ENCODE results near the gene FRMPD1.
"Not testable (repeated sequence)": the region's sequence is repeated elsewhere in the genome, so short reads cannot be mapped to it uniquely, and the experiment has no call there.

FRMPD1 gene

DNA sequence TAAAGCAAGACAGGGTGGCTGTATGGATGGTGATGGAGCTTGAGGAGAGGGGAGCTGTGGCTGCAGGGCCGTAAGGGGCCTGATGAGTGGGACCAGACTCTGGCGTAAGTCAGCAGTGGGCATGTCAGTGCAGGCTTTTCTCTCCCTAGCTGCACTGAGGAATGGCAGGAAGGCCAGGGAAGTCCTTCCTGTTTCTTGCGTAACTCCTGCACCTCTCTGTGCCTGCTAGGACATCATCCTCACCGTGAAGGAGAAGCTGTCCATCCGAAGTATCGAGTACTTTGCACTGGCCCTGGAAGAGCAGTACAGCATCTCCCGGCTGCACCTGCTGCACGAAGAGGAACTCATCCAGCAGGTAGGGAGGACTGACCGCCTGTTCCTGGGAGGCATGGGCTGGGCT lies 78.7 kb downstream of the FRMPD1 start:
- intact Hi-C loops (cut with DNase I): no loop called here
- DNase-seq: peak in 1 of 42 donors; percentile 19

DNA sequence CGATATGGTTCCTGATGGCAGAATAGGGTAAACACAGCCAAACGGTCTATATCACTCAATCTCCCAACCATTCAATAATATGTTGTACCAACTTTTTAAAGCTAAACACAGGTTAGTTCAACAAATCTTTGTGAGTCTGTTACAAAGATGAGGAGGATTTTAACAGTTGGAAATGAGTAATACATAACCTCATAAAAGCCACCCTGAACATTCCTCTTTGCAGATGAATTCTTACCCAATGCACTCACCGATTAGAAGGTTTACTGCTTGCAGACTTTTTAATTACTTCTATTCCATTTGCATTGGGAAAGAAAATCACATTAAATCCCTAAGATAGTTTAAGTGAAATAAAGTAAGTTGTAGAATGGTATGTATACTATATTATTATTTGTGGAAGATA lies 79.5 kb downstream of the FRMPD1 start:
- intact Hi-C loops (cut with DNase I): no loop called here
- no peak for DNase-seq

DNA sequence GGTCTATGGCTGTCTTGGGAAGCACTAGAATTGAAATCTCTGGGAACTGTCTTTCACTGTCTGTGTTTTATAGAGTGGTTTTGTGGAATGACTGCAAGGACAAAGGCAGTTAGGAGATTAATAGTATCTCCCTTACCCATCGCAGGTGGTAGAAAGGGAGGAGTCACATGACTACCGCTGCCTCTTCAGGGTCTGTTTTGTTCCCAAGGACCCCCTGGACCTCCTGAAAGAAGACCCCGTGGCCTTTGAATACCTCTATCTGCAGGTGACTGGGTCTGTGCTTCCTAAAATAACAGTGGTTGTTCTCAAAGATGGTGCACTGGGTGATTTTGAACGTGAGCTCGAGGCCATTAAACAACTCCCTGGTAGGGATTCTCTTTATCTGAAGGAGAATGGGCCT lies 80.1 kb downstream of the FRMPD1 start:
- intact Hi-C loops (cut with DNase I): no loop called here
- DNase-seq: no peak

- no peak for DNase-seq
- intact Hi-C loops (cut with DNase I): no loop called here
Observed at GRCh38 chr9:37732086-37732741, 81.5 kb downstream of the FRMPD1 start.

GRCh38 chr9:37732952-37733351 lies 82.2 kb downstream of the FRMPD1 start:
- DNase-seq: no peak
- intact Hi-C loops (cut with DNase I): no loop called here

DNA sequence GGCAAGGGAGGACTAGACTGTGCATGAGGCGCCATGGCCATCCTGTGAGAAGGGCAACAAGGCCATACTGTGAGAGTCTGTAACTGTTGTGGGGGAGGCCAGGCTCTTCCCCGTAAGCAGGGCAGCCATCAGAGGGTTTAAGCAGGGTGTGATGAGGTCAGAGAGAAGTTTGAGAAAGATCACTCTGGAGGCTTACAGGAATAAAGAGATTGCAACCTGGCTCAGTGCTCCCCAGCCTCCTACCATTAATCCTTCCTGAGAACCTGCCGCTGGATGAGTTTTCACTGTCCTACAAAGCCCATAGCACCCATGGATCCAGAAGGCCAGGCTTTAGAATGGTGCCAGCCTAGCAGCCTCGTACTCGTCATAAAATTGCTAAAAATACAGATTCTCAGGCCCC lies 88.5 kb downstream of the FRMPD1 start:
- DNase-seq: no peak
- intact Hi-C loops (cut with DNase I): no loop called here

DNA sequence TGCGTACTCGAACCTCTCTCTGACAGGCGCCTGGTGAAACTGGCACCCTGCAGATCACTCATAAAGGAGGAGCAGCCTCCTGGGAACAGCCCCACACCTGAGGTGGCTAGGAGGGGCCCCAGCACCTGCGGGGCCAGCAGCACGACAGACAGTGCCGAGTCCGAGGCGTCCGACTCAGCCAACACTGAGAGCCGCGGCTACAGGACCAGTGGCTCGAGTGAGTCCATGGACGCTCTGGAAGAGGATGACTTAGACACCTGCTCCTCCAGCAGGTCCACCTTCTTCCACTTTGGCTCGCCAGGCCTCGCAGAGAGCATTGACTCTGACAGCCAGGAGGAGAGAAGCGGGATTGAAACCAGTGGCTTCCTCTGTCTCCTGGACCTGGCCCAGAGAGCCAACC lies 89.4 kb downstream of the FRMPD1 start:
- intact Hi-C loops (cut with DNase I): no loop called here
- DNase-seq: no peak

- no peak for DNase-seq
- intact Hi-C loops (cut with DNase I): no loop called here
Observed at GRCh38 chr9:37740631-37741328, 90.0 kb downstream of the FRMPD1 start.

DNA sequence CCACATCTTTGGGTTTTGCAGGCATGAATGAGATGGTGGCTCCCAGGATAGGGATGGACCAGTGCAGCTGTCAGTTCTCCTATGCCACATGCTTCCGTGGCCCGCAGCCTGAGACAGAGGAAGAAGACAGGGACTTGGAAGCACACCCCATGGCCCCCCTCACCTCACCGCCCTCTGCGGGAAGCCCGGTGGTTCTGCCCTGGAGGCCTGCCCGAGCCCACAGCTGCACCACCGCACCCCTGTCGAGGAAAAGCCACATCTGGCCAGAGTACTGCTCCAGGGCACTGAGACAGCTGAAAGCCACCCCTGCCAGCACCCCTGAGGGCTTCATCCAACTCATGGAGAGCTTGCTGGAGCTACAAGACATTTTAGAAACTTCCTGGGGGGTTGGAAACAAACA lies 95.2 kb downstream of the FRMPD1 start:
- intact Hi-C loops (cut with DNase I): no loop called here
- DNase-seq: no peak

- intact Hi-C loops (cut with DNase I): no loop called here
- no peak for DNase-seq
Observed at GRCh38 chr9:37746448-37747270, 95.9 kb downstream of the FRMPD1 start.

DNA sequence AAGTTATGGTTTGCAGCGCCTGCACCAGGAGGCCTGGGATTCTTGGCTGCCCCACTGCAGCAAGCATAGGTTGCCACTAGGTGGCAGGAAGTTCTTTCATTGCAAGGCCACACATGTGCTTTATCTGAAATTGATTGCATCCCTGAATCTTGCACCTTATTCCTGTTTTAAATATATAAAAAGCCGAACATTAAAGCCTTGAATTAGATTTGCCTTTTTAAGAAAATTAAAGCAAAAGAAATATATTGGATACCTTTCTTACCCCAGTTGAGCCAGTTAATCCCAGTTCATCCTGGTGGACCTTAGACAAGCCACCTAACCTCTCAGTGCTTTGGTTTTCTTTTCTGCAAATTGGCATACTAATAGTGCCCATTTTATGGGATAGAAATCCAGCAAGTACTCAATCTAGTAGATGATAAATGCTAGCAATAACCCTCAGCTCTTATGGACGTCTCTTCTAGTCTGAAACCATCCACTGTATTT lies 96.6 kb downstream of the FRMPD1 start:
- peak; percentile 45 to 86 (median 71) for DNase-seq
- intact Hi-C loops (cut with DNase I): no loop called here

DNA sequence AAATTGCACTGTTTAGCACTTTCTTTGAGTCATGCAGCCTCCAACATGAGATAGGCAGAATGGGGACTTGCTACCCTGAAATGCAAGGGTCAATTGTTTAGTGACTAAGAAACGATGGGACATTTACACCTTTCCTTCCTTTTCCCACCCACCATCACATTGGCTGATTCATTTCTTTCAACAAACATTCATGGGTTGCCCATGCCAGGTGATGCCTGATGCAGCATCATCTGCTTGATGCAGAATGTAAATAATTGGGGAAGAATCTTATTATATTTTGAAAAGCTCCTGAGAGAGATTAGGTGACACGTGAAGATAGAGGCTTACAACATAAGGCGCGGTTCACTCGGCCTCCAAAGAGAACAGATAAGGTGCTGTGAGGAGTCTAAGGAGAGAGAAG lies 98.4 kb downstream of the FRMPD1 start:
- intact Hi-C loops (cut with DNase I): no loop called here
- DNase-seq: no peak

DNA sequence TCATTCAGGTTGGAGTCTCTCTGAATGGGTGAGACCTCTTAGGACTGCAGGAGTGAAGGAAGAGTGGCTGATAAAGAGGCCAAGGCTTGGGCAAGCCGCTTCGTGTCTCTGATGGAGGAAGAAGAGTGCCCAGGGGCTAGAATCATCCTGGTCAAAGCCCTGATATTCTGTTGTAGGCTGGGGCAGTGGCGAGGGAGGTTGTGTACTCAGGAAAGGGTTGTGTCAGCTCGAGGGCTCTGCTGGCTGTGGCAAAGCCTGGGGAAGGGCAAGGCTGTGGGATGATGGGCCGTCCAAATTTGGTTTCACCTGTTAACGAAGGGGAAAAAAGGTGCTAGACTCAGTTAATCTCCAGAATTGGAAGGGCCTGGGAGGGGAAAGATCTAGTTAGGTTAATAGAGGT lies 100.4 kb downstream of the FRMPD1 start:
- intact Hi-C loops (cut with DNase I): loop anchor here (10.0 kb wide), 2 partner anchors 54 to 156 kb away; partner anchors contain the start of genes DCAF10 and TOMM5
- no peak for DNase-seq

DNA sequence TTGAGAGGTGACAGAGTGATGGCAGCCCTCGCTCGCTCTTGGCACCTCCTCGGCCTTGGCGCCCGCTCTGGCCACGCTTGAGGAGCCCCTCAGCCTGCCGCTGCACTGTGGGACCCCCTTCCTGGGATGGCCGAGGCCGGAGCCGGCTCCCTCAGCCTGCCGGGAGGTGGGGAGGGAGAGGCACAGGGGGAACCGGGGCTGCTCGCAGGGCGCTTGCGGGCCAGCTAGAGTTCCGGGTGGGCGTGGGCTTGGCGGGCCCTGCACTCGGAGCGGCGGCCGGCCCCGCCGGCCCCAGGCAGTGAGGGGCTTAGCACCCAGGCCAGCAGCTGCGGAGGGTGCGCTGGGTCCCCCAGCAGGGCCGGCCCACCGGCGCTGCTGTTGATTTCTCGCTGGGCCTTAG lies 101.0 kb downstream of the FRMPD1 start:
- intact Hi-C loops (cut with DNase I): loop anchor here (10.0 kb wide), 2 partner anchors 53 to 157 kb away; partner anchors contain the start of genes DCAF10 and TOMM5
- not testable (repeated sequence) for DNase-seq

DNA sequence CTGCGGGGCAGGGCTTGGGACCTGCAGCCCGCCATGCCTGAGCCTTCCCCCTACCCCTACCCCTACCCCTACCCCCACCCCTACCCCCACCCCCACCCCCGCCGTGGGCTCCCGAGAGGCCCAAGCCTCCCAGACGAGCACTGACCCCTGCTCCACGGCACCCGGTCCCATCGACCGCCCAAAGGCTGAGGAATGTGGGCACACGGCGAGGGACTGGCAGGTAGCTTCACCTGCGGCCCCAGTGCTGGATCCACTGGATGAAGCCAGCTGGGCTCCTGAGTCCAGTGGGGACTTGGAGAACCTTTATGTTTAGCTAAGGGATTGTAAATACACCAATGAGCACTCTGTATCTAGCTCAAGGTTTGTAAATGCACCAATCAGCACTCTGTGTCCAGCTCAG lies 101.4 kb downstream of the FRMPD1 start:
- intact Hi-C loops (cut with DNase I): loop anchor here (10.0 kb wide), 2 partner anchors 53 to 157 kb away; partner anchors contain the start of genes DCAF10 and TOMM5
- not testable (repeated sequence) for DNase-seq

- DNase-seq: peak in 2 of 42 donors; percentile 2 to 43
- intact Hi-C loops (cut with DNase I): loop anchor here (10.0 kb wide), 2 partner anchors 52 to 158 kb away; partner anchors contain the start of genes DCAF10 and TOMM5
Observed at GRCh38 chr9:37752642-37753488, 102.1 kb downstream of the FRMPD1 start.

GRCh38 chr9:37753489-37754190 lies 102.9 kb downstream of the FRMPD1 start, which contains the start of gene TRMT10B:
Gene TRMT10B, plus strand, starts transcription at chr9:37753805. Its CDS starts 8,127 bp downstream, at chr9:37761932.
- intact Hi-C loops (cut with DNase I): loop anchor here (10.0 kb wide), 2 partner anchors 51 to 159 kb away; partner anchors contain the start of genes DCAF10 and TOMM5
- peak; percentile 48 to 89 (median 76) for DNase-seq

DNA sequence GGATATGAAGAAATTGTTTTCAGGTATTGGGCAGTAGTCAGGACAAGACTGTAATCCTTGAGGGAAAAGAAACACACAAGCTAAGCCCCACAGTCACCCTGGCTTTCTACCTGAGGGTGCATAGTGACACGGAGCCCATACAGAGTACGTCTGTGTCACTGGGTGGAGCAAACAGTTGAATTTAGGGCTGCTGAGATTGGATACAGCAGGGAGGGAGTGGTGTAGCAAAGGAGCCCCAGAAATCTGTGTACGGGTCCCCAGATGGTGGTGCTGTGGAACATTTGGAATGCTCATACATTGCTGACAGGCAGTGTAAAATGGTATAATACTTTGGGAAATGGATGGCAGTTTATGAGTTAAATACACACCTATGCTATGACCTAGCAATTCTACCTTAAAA lies 108.0 kb downstream of the FRMPD1 start:
- intact Hi-C loops (cut with DNase I): loop anchor here (10.0 kb wide), 2 partner anchors 46 to 164 kb away; partner anchors contain the start of genes DCAF10 and TOMM5
- DNase-seq: no peak
